ENCODE data around the gene CCM2.

DNA sequence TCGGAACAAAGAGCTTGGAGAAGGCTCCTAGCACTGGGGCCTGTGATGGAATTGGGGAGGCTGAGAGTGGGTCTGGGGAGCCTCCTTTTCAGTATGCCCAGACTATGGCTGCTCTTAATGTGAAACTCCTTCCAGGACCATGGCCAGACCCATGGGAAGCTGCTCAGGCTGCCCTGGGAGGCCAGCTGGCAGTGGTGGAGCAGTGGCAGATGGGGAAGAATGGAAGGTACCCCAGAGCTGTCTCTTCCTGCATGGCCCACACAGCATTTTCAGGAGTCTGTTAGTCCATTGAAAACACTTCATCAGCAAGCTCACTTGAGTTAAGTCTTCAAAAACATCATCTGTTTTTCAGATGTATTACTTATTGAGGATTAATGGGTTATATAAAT, 70.2 kb downstream of the CCM2 start:
- TF ChIP-seq, protein P1, sequence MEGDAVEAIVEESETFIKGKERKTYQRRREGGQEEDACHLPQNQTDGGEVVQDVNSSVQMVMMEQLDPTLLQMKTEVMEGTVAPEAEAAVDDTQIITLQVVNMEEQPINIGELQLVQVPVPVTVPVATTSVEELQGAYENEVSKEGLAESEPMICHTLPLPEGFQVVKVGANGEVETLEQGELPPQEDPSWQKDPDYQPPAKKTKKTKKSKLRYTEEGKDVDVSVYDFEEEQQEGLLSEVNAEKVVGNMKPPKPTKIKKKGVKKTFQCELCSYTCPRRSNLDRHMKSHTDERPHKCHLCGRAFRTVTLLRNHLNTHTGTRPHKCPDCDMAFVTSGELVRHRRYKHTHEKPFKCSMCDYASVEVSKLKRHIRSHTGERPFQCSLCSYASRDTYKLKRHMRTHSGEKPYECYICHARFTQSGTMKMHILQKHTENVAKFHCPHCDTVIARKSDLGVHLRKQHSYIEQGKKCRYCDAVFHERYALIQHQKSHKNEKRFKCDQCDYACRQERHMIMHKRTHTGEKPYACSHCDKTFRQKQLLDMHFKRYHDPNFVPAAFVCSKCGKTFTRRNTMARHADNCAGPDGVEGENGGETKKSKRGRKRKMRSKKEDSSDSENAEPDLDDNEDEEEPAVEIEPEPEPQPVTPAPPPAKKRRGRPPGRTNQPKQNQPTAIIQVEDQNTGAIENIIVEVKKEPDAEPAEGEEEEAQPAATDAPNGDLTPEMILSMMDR (IDR thresholded peaks at IDR 0.05) = no peak
- TF ChIP-seq POLR2A (IDR thresholded peaks at IDR 0.05) = no peak
